GM18873 (cell line): ENCODE measurements around the gene MOSPD3.
"Not testable (repeated sequence)": the region's sequence is repeated elsewhere in the genome, so short reads cannot be mapped to it uniquely, and the experiment has no call there.

ENCODE experiments used
- ATAC-seq: cut with Tn5 transposase; IDR thresholded peaks from one replicate; pipeline ENCODE4 v1.9.1; 2021; ENCODE audit warnings: mild to moderate bottlenecking, moderate library complexity, moderate number of reproducible peaks; ENCODE audit not compliant: unreplicated experiment, low FRiP score

Gene MOSPD3

DNA sequence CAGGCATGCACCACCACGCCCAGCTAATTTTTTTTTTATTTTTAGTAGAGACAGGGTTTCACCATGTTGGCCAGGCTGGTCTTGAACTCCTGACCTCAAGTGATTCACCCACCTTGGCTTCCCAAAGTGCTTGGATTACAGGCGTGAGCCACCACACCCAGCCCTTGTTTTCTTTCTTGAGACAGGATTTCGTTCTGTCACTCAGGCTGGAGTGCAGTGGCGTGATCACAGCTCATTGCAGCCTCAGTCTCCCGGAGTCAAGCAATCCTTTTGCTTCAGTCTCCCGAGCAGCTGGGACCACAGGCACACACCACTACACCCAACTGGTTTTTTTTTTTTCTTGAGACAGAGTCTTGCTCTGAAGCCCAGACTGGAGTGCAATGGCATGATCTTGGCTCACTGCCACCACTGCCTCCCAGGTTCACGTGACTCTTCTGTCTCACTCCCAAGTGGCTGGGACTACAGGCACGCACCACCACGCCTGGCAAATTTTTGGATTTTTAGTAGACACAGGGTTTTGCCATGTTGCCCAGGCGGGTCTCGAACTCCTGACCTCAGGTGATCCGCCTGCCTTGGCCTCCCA lies 49.9 kb downstream of the MOSPD3 start:
- ATAC-seq = not testable (repeated sequence)
